Ecto neural progenitor cell (in vitro differentiated cells): Measurements from ENCODE around the gene DDX53.

ENCODE experiments used
- DNase-seq: peaks from one replicate; pipeline ENCODE4 v3.0.0-alpha.2; 2018; ENCODE audit warnings: low spot score

Gene DDX53

GRCh38 chrX:23052324-23052723, 52.6 kb downstream of the DDX53 start:
- no peak for DNase-seq
